ENCODE measurements around the gene CAPNS1.
"Not testable (repeated sequence)": the region's sequence is repeated elsewhere in the genome, so short reads cannot be mapped to it uniquely, and the experiment has no call there.

Gene CAPNS1

GRCh38 chr19:36114721-36115452 is 25.0 kb upstream of the CAPNS1 start, which contains the start of gene POLR2I:
TSS of gene POLR2I (minus strand) at chr19:36114875. CDS start at chr19:36114856, 19 bp downstream.
- peak; percentile 98 to 99 for DNase-seq

GRCh38 chr19:36115453-36116343 is 24.2 kb upstream of the CAPNS1 start, which contains the start of gene TBCB:
TSS of gene TBCB (plus strand) at chr19:36115468. CDS start at chr19:36115561, 93 bp downstream.
- no peak for DNase-seq

GRCh38 chr19:36116344-36116637 is 23.6 kb upstream of the CAPNS1 start:
- DNase-seq: no peak

DNA sequence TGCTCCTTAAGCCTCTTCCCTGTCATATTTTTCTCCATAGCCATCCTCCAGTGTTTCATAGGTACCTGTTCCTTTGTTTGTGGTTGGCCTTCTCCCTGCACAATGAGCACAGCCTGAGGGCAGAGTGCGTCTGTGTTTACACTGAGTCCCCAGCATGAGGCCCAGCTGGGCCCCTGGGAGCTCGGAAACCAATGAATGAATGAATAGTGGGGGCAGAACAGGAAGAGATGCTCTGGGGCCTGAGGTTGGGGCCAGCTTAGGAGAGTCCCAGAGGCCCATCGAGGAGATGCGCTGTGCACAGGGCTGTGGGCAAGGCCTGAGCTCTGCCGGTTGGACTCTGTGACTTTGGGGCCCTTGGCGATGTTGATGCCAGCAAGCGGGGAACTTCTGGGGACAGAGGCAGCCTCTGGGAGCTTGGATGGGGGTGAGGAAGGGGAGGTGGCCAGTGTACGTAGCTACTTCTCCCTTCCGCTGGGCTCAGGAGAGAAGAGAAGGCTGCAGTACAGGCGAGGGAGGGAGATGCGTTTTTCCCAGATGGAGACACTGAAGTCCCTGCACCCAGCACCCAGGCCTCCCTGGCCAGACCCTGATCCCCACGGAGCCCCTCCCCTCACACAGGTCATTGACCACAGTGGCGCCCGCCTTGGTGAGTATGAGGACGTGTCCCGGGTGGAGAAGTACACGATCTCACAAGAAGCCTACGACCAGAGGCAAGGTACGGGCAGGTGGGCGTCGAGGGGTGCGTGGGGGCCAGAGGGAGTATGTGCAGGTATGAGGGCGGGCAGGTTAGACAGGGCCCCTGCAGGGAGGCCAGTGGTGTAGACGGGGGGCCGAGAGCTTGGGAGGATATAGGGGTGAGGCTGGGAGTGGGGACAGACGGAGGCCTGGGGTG is 19.5 kb upstream of the CAPNS1 start:
- no peak for DNase-seq

DNA sequence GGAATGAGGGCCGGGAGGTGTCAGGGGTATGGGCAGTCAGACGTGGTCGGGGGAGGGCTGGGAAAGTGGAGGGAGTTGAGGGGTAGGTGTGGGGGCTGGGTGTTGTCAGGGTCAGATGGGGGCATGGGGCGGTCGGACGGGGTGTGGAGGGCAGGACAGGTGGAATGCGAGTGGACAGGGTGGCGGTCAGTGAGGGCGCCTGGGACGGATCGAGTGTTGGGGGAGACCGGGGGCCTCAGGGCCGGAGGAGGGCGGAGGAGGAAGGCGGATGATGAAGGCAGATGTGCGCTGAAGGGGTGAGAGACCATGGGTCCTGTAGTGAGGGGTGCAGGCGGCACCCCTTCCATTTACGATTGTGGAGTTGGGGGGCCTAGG is 18.9 kb upstream of the CAPNS1 start:
- DNase-seq: no peak

DNA sequence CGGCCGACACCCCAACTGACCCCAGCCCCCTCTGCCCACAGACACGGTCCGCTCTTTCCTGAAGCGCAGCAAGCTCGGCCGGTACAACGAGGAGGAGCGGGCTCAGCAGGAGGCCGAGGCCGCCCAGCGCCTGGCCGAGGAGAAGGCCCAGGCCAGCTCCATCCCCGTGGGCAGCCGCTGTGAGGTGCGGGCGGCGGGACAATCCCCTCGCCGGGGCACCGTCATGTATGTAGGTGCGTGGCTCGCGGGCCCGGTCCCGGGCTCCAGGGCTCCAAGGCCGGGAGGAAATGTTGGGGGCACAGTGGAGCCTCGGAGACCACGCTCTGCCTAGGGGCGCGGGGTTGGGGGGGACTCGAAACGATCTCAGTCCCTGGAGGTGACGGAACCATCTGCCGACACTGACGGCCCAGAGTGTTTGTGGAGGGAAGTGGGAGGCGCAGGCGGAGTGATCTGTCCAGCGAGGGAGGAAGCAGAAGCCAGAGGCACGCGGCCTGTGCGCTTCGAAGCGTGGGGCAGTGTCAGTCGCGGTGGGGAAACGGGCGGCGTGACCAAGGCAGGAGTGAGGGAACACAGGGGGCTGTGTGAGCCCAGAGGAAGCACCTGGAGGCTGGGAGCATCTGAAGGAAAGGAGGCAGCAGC is 18.3 kb upstream of the CAPNS1 start:
- no peak for DNase-seq

DNA sequence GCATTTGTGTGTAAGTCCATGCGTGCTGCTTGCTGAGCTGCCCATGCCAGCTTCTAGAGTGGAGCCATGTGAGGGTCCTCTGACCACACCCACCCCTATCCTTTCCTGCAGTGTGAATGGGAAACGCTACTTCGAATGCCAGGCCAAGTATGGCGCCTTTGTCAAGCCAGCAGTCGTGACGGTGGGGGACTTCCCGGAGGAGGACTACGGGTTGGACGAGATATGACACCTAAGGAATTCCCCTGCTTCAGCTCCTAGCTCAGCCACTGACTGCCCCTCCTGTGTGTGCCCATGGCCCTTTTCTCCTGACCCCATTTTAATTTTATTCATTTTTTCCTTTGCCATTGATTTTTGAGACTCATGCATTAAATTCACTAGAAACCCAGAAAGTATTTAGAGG is 14.3 kb upstream of the CAPNS1 start:
- DNase-seq: no peak

DNA sequence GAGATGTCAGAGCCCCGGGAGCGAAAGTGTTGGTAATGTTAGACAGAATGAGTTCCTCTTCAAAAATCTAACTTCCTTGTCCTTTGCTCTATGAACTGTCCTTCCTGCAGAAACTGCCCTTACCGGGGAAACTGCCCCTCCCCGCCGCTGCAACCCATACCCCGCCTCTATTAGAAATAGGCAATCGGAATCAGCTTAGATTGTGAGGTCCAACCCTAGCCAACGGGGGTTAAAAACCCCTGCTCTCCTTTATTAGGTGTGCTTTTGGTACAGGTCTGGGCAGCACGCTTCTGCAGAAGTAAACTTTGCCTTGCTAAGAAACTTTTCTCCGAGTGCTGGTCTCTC is 11.5 kb upstream of the CAPNS1 start:
- no peak for DNase-seq

DNA sequence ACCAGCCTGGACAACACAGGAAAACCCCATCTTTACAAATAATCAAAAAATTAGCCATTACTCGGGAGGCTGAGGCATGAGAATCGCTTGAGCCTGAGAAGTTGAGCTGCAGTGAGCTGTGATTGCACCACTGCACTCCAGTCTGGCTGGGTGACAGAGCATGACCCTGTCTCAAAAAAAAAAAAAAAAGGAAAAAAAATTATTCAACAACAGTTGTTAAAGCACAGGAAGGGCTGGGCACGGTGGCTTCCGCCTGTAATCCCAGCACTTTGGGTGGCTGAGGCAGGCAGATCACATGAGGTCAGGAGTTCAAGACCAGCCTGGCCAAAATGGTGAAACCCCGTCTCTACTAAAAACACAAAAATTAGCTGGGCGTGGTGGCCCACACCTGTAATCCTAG is 8.6 kb upstream of the CAPNS1 start:
- not testable (repeated sequence) for DNase-seq

DNA sequence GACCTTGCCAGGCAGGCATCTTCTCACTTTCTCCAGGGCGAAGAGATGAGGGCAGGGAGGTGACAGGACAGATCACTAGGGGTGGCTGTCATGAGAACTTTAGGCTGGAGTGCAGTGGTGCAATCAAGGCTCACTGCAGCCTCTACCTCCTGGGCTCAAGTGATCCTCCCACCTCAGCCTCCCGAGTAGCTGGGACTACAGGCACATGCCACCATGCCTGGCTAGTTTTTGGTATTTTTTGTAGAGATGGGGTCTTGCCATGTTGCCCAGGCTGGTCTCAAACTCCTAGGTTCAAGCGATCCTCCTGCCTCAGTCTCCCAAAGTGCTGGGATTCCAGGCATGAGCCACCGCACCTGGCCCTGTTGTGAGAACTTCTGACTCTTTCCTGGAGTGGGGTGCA is 5.0 kb upstream of the CAPNS1 start:
- not testable (repeated sequence) for DNase-seq

GRCh38 chr19:36136964-36137686 is 2.7 kb upstream of the CAPNS1 start:
- no peak for DNase-seq

GRCh38 chr19:36139120-36139472 is 770 bp upstream of the CAPNS1 start:
- DNase-seq: no peak

GRCh38 chr19:36140304-36141038 is 605 bp downstream of the CAPNS1 start:
- DNase-seq: peak in 1 of 2 experiments; percentile 68

DNA sequence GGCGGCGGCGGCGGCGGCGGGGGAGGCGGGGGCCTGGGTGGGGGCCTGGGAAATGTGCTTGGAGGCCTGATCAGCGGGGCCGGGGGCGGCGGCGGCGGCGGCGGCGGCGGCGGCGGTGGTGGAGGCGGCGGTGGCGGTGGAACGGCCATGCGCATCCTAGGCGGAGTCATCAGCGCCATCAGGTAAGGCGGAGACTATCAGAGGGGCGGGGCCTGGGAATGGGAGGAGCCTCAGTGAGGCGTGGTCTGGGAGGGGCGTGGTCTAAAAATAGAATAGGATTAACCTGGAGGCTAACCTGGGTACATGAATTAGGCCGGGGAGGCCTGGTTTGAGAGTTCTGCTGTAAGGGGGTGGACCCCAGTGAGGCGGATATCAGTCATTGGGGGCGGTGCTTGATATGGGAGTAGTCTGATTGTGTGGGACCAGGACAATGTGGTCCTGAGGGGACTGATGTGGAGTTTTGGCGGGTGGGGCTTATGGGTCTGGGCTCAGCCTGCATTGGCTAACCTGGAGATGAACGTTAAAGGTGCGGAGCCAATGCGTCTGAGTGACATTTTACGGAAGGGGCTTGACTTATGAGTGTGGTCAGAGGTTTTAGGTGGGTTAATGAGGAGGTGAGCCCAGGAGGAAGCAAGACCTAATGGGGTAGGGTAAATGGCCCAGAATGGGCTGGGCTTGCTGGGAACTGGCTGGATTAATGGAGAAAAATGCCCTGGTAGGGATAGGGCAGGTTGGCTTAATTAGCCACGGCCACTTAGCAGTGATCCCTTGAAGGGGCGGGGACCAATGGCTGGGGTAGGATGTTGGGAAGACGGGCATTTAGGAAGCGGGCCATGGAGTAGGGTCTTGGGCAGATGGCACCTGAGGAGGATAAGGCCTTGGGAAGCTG is 1.4 kb downstream of the CAPNS1 start:
- peak; percentile 68 to 84 for DNase-seq

- DNase-seq: no peak
These were observed 2.2 kb downstream of the CAPNS1 start for GRCh38 chr19:36142046-36142445.

- DNase-seq: no peak
These were observed 2.6 kb downstream of the CAPNS1 start for GRCh38 chr19:36142496-36142895.

DNA sequence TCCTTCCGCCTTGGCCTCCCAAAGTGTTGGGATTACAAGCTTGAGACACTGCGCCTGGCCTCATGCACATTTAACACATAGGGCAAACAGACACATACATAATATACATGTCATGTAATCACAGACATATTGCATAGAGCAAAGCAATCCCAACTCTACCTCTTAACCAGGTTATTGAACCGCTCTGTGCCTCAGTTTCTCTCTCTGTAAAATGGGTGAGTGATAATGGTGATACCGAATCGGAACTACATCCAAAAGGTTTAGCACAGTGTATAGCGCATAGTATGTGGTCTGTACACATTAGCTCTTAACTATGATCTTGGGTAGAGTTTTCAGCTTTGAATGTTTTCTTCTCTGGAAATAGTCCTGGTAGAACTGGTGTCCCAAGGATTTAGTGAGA is 4.8 kb downstream of the CAPNS1 start:
- DNase-seq: no peak

DNA sequence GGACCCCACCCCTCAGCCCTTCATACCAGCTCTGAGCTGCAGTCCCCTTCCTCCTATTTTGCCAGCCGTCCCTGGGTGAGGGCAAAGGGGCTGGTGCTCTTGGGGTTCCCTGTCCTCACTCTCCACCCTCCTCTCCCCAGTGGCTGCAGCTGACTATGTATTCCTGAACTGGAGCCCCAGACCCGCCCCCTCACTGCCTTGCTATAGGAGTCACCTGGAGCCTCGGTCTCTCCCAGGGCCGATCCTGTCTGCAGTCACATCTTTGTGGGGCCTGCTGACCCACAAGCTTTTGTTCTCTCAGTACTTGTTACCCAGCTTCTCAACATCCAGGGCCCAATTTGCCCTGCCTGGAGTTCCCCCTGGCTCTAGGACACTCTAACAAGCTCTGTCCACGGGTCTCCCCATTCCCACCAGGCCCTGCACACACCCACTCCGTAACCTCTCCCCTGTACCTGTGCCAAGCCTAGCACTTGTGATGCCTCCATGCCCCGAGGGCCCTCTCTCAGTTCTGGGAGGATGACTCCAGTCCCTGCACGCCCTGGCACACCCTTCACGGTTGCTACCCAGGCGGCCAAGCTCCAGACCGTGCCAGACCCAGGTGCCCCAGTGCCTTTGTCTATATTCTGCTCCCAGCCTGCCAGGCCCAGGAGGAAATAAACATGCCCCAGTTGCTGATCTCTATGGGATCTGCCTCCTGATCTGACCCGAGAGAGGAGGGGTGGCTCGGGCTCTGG is 10.0 kb downstream of the CAPNS1 start:
- DNase-seq: no peak

DNA sequence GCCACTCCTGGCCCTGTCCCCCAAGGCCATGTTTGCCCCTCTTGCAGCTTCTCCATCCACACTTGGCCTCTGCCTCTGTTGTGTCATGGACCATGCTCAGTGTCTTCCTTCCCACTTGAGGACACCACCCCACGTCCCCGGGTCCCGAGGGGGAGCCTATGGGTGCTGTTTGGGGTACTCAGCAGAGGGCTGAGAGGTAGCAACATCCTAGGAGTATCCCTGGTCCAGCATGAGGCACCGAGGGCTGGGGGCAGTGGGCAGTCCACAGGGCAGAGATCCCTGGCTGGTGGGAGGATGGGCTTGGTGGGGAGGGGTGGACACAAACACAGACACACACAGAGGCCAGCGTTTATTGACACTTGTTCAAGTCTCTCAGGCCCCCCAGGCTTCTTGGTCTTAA is 10.7 kb downstream of the CAPNS1 start:
- no peak for DNase-seq
